HG03025 (cell line): ENCODE results near the gene SHROOM2.
"Not testable (repeated sequence)": the region's sequence is repeated elsewhere in the genome, so short reads cannot be mapped to it uniquely, and the experiment has no call there.

ENCODE experiments used
- ATAC-seq: cut with Tn5 transposase; IDR thresholded peaks from one replicate; pipeline ENCODE4 v1.9.1; 2021; ENCODE audit warnings: mild to moderate bottlenecking, moderate library complexity; ENCODE audit not compliant: unreplicated experiment, low FRiP score

Gene SHROOM2

DNA sequence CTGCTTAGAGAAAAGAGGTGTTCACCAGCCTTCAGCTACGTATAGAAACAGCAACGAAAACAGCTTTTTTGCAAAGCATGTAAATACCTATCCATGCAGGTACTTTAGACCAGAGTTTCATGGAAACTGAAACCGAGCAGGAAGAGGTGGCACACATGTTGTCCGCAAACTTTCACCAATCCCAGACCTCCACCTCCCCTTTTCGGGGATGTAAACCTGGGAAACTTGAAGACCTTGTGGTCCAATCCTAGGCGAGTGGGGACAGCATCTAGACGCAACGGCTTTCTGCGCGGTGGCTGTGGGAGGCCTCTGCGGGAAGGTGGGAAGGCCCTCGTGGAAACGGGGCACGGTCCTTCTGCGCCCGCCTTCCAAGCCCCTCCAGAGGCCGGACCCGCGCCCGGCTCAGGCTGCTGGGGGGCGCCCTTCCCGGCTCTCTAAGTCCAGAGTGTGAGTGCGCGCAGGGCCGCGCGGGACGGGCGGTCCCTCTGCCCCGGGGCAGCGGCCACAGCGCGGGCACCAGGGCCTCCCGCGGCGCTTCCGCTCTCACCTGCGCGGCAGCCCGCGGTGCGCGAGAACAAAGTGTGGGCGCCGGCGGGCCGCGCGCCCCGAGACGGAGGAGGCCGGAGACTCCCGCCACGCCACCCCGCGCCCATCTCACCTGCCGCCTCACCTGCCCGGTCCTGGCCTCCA is 830 bp upstream of the SHROOM2 start:
- ATAC-seq: no peak

DNA sequence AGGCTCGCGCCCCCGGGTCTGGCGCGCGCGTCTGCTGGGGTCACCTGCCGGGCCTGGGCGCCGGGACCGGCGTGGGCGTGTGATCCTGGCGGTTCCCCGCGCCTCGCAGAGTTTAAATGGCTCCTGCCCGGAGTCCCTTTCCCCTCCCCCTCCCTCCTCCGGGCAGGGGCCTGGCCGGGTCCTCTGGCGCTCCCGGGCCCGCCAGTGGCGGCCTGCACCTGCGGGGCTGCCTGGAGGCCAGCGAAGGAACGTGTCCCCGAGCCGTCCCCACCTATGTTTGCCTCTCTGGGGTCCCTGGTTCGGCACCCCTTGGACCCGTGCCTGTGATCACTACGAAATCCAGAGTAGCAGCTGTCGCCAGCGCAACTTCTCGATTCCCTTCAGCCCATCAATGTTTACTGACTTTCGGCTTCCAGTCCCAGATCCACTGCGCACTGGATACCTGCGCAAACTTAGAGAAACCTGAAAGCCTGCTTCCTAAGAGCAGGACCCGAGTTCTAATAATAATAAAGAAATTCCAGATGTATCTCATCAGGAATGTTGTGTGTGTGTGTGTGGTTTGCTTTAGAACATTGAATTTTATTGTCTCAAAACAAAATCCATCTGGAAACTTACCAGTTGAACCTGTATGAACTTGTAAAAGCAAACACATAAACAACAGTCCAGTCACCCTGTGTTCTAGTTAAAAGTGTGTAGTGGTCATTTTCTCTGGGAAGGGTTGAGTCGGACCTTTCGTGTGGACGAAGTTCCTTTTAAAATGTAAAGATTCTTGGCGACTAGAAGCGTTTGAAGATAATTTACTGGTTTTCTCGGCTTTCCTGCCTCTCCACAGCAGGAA is 788 bp downstream of the SHROOM2 start:
- ATAC-seq: no peak

DNA sequence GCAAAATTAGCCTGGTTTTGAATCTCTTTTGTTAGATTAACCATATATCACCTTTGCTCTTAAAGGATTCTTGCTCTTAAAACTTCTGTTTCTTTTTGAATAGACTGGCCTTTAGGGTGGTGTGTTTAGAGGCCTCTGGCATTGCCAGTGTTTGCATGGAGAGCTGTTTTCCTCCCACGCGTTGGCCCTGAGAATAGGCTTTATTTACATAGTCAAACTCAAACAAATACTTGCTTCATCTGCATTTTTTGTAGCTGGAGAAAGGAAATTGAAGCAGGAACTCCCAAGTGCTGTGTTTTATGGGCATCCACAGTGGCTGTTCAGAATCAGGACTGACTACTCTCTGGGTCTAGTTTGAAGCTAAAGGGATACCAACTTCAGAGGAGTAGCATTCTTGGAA is 2.7 kb downstream of the SHROOM2 start:
- ATAC-seq: no peak

DNA sequence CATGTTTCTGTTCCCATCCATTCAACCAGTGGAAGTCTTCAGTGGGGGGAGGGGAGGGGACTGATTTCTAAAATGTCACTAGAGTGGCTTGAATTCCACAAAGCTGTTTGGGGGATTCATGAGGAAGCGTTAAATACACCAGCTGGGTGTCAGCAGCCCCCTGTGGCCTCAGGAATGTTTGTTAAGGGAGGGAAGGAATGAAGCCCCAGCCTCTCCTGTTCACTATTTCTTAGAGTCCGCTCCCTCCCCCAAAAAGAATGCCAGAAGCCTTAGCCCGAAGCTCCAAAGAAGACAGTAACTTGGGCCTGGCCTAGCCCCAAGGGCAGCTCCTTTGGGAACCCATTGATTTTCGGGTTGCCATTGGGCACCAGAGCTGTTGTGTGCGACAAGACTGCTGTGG is 3.3 kb downstream of the SHROOM2 start:
- ATAC-seq: no peak

DNA sequence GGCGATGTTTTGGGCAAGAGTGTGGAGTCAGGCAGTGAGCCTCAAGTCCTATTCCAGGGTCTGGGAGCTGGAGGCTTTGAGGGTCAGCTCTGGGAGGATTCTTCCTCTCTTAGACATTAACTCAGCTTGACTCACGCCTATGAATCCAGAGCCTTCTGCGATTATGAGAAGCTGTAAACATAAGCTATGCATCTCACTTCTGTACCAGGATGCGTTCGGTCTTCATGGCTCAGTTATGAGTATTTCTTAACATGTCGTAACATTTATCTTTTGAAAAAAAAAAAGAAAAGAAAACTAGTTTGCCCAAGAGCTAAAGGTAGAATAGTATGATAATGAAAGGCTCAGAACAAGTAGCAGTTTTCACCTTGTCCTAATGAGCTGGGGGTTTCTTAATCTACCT is 4.6 kb downstream of the SHROOM2 start:
- ATAC-seq: no peak

DNA sequence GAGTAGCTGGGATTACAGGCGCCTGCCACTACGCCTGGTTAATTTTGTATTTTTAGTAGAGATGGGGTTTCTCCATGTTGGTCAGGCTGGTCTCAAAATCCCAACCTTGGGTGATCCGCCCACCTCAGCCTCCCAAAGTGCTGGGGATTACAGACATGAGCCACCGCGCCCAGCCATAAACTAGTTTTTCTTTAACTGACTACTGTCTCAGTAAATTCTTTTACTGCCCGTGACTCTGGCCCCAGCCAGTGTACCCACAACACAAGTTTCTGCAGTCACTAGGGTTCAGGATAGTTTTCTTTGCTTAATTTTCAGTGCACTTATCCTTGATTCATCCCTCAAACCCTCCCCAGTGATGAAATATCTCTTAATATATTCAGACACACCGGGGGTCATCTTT is 8.3 kb downstream of the SHROOM2 start:
- ATAC-seq: no peak

DNA sequence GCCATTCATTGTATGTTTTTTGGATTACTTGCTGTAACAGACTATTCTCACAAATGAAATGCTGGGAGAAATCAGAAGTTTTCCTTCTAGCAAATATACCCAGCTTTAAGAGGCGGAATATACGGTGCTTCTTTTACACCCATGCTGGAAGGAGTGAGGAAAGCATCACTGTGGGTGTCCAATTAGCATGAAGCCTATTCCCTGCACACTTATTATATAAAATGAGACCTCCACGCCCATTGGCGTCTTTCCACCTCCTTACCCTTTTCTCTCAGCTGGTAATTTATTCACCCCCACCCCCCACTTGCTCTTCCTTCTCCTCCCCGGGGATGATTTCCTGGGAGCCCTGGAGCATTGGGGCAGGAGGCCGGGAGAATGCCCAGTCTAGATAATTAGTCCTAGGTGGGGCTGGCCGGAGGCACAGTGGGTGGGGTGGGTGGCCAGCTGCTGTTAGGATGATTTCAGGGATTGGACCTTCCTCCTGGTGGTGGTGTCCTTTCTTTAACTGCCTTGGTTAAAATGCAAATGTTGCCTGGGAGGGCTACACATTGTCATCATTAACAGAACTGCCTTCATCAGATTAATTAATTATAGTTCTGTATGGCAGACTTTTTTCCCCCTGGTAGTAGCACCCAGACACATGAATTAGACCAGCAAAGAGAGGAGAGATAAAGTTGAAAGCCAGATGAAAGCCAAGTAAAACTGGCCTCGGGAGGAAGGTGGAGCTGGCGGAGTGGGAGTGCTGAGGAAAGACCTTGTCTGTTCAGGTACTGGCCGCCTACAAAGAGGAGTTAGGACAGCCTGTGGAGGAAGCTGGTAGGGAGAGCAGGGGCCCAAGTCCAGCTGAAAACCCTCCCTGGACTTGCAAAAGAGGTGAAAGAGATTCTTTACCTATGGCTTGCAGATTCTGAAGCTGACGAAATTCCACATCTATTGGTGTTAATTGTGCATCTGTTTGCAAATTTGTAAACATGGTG is 11.4 kb downstream of the SHROOM2 start:
- no peak for ATAC-seq

DNA sequence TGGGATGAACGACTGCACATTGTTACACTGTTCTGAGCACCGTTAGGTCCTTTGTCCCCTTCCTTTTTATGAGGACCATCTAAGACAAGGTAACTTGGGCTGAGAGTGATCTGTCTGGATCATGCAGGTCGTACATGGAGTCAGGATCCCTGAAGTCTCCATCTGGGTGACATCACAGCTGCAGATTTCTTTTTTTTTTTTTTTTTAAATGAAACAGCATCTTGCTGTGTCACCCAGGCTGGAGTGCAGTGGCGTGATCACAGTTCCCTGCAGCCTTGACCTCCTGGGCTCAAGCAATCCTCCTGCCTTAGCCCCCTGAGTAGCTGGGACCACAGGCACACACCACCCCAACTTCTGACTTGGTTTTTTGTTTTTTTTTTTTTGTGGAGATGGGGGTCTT is 16.5 kb downstream of the SHROOM2 start:
- ATAC-seq: no peak

DNA sequence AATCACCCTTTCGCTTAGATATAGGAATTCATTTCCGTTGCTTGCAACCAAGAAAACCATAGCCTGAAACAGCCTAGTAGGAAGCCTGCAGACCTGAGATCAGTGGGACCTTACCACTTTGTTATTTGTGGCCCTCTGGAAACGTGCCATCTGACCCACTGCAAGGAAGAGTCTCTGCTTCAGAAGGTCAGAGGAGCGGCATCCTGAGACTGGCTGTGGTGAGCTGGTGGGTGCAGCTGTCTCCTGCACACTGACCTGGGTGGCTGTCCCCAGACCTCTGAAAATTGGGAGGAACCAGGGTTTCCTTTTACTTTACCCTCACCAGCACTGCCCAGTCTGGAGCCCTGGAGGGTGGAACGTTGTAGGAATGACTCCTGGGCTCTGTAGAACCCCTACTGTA is 18.2 kb downstream of the SHROOM2 start:
- ATAC-seq: no peak

DNA sequence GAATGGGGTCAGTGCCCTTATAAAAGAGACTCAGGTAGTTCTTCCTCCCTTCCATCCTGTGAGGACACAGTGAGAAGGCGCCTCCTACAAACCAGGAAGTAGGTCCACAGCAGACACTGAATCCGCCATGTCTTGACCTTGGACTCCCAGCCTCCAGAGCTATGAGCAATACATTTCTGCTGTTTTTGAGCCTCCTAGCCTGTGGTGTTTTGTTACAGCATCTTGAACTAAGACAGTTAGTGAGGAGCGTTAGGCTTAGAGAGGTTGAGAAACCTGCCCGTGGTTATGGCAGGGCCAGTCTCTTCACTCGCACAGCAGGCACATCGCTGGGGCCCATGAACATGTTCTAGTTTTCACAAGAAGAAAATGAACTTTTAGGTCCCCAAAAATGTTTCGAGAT is 19.7 kb downstream of the SHROOM2 start:
- ATAC-seq: no peak

DNA sequence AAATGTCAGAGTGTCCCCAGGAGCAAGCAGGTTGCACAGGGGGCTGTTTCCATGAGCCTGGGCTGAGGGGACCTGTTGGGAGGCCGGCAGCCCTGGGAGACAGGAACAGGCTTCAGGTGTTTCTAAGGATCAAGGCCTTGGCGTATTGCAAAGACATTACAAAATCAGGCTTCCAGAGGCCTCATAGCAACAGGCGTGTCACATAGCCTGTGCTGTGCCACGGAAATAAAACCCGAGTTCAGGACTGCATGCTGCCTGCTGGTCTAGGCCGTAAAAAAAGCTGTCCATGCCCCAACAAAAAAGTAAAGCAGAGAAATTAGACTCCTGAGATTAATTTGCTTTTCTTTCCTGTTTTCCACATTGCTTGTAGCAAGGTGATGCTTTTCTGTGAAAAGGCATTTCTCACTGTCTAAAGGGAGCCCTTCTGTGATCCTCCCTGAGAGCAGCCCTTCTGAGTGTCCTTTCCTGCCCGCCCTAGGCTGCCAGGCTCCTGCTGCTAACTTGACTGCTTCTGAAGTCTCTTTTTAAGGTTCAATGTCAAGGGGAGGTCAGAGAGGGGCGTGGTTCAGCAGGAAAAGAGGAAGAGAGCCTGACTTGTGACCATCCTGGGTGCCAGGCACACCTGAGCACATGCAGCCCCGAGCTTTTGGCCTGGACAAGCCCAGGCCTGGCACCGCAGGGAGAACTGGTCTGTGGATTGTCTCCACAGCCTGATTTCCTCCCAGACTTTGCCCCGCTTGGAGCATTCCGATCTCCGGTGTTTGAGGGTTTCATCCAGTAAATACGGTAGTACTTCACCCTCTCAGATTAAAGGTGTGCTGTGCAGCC is 21.3 kb downstream of the SHROOM2 start:
- no peak for ATAC-seq

DNA sequence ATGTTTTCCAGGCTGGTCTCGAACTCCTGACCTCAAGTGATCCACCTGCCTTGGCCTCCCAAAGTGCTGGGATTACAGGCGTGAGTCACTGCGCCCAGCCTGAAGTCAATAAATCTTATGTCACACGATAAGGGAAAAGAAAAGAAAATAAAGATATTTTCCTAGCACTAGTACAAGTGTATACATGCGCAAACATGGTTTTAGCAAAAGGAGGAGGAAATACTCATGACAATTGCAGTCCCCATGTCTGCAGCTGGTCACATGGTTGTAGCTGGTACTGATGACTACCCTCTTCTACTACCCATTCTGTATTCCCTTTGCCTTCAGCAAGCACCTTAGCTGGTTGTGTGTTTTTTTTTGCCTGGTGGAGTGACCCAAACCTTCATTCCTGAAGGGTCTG is 23.6 kb downstream of the SHROOM2 start:
- not testable (repeated sequence) for ATAC-seq

DNA sequence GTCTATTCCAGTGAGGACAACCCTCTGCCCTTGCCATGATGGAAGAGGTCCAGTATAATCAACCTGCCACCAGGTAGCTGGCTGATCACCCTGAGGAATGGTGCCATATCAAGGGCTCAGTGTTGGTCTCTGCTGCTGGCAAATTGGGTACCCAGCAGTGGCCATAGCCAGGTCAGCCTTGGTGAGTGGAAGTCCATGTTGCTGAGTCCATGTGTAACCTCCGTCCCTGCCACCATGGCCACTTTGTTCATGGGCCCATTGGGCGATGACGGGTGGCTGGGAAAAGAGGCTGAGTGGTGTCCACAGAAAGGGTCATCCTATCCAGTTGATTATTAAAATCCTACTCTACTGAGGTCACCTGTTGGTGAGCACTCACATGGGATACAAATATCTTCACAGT is 24.9 kb downstream of the SHROOM2 start:
- ATAC-seq: not testable (repeated sequence)

DNA sequence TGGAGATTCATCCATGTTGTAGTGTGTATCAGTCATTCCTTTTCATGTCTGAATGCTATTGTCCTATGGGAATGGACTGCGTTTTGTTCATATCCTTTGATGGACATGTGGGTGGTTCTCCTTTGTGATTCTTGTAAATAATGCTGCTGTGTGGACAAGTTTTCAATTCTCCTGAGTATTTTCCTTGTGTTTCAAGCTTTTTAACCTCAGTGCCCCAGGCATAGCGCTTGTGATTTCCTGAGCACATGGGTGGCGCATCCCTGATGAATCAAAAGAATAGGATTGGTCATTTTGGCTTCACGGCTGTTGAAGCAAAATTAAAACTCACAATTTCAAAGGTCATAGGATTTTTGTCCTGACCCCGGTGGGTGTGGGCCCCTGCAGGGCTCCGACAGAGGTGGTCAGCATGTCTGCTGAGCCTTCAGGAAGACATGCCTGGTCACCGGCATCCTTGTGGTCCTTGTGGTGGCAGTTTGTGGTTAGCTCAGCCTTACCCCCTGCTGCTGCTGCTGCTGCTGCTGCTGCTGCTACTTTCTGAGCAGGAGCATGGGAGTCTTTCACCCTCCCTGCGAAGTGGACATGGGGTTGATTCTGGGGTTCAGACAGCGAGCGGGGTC is 30.0 kb downstream of the SHROOM2 start:
- no peak for ATAC-seq

DNA sequence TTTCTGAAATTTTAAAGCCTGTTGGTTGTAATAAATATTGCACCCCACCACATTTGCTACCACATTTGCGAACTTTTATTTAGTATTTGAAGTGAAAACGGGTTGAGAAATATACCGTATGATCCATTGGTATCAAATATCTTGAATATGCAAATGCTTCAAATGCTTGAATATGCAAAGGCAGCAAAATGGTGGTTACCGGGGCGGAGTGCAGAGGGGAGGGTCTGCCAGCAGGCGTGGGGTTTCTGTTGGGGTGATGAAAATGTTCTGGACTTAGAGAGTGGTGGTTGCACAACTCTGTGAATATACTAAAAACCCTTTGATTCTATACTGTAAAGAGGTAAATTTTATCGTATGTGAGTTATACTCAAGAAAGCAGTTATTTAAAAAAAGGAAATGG is 35.3 kb downstream of the SHROOM2 start:
- ATAC-seq: no peak

DNA sequence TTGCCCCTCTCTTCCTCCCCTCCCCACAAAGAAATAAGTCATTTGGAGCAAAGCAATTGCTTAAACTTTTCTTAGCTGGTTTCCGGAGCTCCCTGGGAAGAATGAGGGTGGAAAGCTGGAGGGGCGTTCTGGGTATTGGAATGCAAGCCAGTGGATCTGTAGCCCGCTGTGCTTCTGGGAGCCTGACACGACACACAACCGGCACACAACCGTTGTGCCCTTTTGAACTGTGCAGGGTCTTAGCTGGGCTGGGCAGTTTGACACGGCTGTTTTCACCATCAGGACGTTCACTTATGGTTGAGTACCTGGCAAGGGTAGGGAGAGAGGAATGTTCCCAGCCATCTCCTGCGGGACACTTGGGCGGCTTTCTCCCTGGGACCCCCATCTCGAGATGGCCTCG is 38.3 kb downstream of the SHROOM2 start:
- ATAC-seq: no peak

DNA sequence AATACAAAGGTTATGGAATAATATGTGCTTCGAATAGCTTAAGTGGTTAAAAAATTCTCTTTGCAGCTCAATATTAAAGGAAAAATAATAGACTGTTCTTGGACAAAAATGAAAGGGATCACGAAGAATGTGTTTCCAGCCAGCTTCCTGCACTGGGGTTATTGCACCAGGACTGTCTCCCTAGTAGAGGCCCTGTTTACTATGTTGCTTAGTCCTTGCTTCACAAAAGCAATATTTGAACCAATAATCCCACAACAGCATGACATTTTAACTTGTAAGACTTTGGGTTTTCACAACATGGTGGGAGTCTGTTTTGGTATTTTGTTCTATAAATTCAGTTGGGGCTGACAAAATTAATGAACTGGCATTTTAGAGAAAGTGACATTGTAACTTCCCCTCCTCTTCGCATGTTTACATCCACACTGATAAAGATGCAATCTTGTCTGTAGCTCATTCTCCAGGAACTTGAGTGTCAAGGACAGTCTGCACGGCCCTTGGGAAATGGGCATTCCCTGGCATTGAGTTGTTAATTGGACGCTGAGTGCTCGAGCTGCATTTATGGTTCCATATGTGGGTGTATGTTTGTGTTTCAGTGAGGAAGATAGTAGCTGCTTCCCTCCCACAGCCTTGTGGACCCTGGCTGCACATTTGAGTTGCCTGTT is 39.0 kb downstream of the SHROOM2 start:
- ATAC-seq: no peak

DNA sequence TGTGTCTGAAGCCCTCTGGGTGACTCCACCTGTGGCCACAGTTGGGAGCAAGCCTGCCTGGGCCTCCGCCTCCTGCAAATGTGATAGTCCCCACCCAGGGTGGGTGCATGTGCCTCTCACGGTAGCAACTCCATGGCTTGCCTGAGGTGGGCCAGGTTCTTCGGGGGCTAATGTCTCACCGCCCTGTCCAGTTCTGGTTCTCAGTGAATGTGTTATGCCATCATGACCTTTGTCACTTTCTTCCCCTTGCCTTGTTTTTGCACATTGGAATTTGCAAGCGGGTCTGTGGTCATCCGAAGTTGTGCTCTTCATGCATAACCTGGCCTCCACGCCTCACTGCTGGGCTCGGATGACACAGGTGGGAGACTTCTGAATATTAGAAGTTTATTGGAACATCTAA is 39.7 kb downstream of the SHROOM2 start:
- no peak for ATAC-seq
